ENCODE measurements around the gene DCAF8L1. TPM values are rescaled to one million over a fixed set of nuclear protein-coding genes. Genes with fewer than 3 reads are reported as not detected.

The DCAF8L1 gene
- total RNA-seq: not detected

- Histone ChIP-seq H3K36me3 (no peaks in the 10 kb centered on the region), H3K9me3 (no peaks in the 10 kb centered on the region), H3K27me3 (no peaks in the 10 kb centered on the region), H3K4me1 (no peaks in the 10 kb centered on the region), H3K4me3 (no peak within 1 kb of the TSS), H3K27ac (no peak within 1 kb of the TSS)
- DNase-seq (ENCODE audit: low spot score in 2 of 2): no peak
- no peak for TF ChIP-seq CTCF (IDR thresholded peaks at IDR 0.05)
- intact Hi-C loops (cut with DNase I): no loop called here
Measured at GRCh38 chrX:27981349-27981748, at the start of gene DCAF8L1. TSS of gene DCAF8L1 (minus strand) at chrX:27981449. CDS start at chrX:27981334, 115 bp downstream.

GRCh38 chrX:28022371-28022770 is 41.1 kb upstream of the DCAF8L1 start:
- DNase-seq (ENCODE audit: low spot score in 2 of 2): no peak
- intact Hi-C loops (cut with DNase I): no loop called here
- H3K27me3 ChIP-seq: no peaks in the 10 kb centered on the region
- no peak for TF ChIP-seq CTCF (IDR thresholded peaks at IDR 0.05)
- no peaks in the 10 kb centered on the region for H3K4me1 ChIP-seq
- no peaks in the 10 kb centered on the region for H3K9me3 ChIP-seq
- no peak overlapping the region for H3K27ac ChIP-seq
- no peaks in the 10 kb centered on the region for H3K36me3 ChIP-seq
- H3K4me3 ChIP-seq: no peak overlapping the region

GRCh38 chrX:28016823-28017222 is 35.6 kb upstream of the DCAF8L1 start:
- Histone ChIP-seq H3K36me3 (no peaks in the 10 kb centered on the region), H3K4me3 (no peak overlapping the region), H3K4me1 (no peaks in the 10 kb centered on the region), H3K9me3 (no peaks in the 10 kb centered on the region), H3K27me3 (no peaks in the 10 kb centered on the region), H3K27ac (no peak overlapping the region)
- intact Hi-C loops (cut with DNase I): no loop called here
- TF ChIP-seq CTCF (IDR thresholded peaks at IDR 0.05): no peak
- no peak for DNase-seq (ENCODE audit: low spot score in 2 of 2)

- Histone ChIP-seq H3K4me3 (no peak overlapping the region), H3K27ac (no peak overlapping the region), H3K9me3 (no peaks in the 10 kb centered on the region), H3K27me3 (no peaks in the 10 kb centered on the region), H3K36me3 (no peaks in the 10 kb centered on the region), H3K4me1 (no peaks in the 10 kb centered on the region)
- no peak for DNase-seq (ENCODE audit: low spot score in 2 of 2)
- intact Hi-C loops (cut with DNase I): no loop called here
- TF ChIP-seq CTCF (IDR thresholded peaks at IDR 0.05): no peak
Measured at GRCh38 chrX:28015993-28016392, 34.7 kb upstream of the DCAF8L1 start.

- Histone ChIP-seq H3K27me3 (no peaks in the 10 kb centered on the region), H3K4me3 (no peak overlapping the region), H3K36me3 (no peaks in the 10 kb centered on the region), H3K27ac (no peak overlapping the region), H3K9me3 (no peaks in the 10 kb centered on the region), H3K4me1 (no peaks in the 10 kb centered on the region)
- DNase-seq (ENCODE audit: low spot score in 2 of 2): no peak
- intact Hi-C loops (cut with DNase I): no loop called here
- no peak for TF ChIP-seq CTCF (IDR thresholded peaks at IDR 0.05)
Measured at GRCh38 chrX:28010875-28011274, 29.6 kb upstream of the DCAF8L1 start.

- no peak overlapping the region for H3K27ac ChIP-seq
- no peaks in the 10 kb centered on the region for H3K9me3 ChIP-seq
- no peak for DNase-seq (ENCODE audit: low spot score in 2 of 2)
- TF ChIP-seq CTCF (IDR thresholded peaks at IDR 0.05): no peak
- H3K36me3 ChIP-seq: no peaks in the 10 kb centered on the region
- H3K4me1 ChIP-seq: no peaks in the 10 kb centered on the region
- no peak overlapping the region for H3K4me3 ChIP-seq
- intact Hi-C loops (cut with DNase I): no loop called here
- H3K27me3 ChIP-seq: no peaks in the 10 kb centered on the region
Measured at GRCh38 chrX:27998666-27999065, 17.4 kb upstream of the DCAF8L1 start.

Measured in ascending aorta (tissue), 2 donors.